ENCODE measurements around the gene NUP210L. TPM values are rescaled to one million over a fixed set of nuclear protein-coding genes. Genes with fewer than 3 reads are reported as not detected.

NUP210L gene
- total RNA-seq, 4 donors from 2014 or later = 0.22 TPM; not detected in 3

GRCh38 chr1:153970346-153970745 is 184.5 kb downstream of the NUP210L start:
- no peak for TF ChIP-seq CTCF (IDR thresholded peaks at IDR 0.05; ENCODE audit: low read depth)

GRCh38 chr1:153968972-153969371 is 185.9 kb downstream of the NUP210L start:
- TF ChIP-seq CTCF (IDR thresholded peaks at IDR 0.05; ENCODE audit: low read depth) = no peak

- no peak for TF ChIP-seq CTCF (IDR thresholded peaks at IDR 0.05; ENCODE audit: low read depth)
These were observed 186.5 kb downstream of the NUP210L start for GRCh38 chr1:153968408-153968807.

GRCh38 chr1:153968000-153968363 is 186.9 kb downstream of the NUP210L start:
- TF ChIP-seq CTCF (IDR thresholded peaks at IDR 0.05; ENCODE audit: low read depth) = no peak

- no peak for TF ChIP-seq CTCF (IDR thresholded peaks at IDR 0.05; ENCODE audit: low read depth)
These were observed 187.5 kb downstream of the NUP210L start, which contains the start of gene CREB3L4 for GRCh38 chr1:153967107-153967999. TSS of gene CREB3L4 (plus strand) at chr1:153967902. CDS start at chr1:153968526, 624 bp downstream.

- no peak for TF ChIP-seq CTCF (IDR thresholded peaks at IDR 0.05; ENCODE audit: low read depth)
These were observed 191.0 kb downstream of the NUP210L start for GRCh38 chr1:153963850-153964331.

- TF ChIP-seq CTCF (IDR thresholded peaks at IDR 0.05; ENCODE audit: low read depth) = no peak
These were observed 191.6 kb downstream of the NUP210L start, which contains the start of gene SLC39A1 for GRCh38 chr1:153963030-153963849. TSS of gene SLC39A1 (minus strand) at chr1:153963537. CDS start at chr1:153962715, 822 bp downstream.

All from subcutaneous adipose tissue (tissue), 4 donors.